Lower leg skin (tissue), 3 donors: ENCODE results near the gene HLA-F.

ENCODE experiments used
- POLR2A ChIP-seq, 2 donors: fragments of 450-650 bp; IDR thresholded peaks; one replicate each; pipeline ENCODE4 v1.6.1; 2016 to 2017; ENCODE audit warnings: antibody characterized with exemption in 2 of 2, mild to moderate bottlenecking in 1 of 2, moderate library complexity in 1 of 2
- TF ChIP-seq, protein P1 (sequence below), 3 donors: fragments of 450-650 bp; IDR thresholded peaks; one replicate each; pipeline ENCODE4 v1.5.1; 2016; ENCODE audit warnings: antibody characterized with exemption in 3 of 3, mild to moderate bottlenecking in 3 of 3, moderate library complexity in 2 of 3

GRCh38 chr6:29710281-29710941, 12.8 kb upstream of the HLA-F start:
- TF ChIP-seq POLR2A (IDR thresholded peaks at IDR 0.05): no peak
- TF ChIP-seq, protein P1, sequence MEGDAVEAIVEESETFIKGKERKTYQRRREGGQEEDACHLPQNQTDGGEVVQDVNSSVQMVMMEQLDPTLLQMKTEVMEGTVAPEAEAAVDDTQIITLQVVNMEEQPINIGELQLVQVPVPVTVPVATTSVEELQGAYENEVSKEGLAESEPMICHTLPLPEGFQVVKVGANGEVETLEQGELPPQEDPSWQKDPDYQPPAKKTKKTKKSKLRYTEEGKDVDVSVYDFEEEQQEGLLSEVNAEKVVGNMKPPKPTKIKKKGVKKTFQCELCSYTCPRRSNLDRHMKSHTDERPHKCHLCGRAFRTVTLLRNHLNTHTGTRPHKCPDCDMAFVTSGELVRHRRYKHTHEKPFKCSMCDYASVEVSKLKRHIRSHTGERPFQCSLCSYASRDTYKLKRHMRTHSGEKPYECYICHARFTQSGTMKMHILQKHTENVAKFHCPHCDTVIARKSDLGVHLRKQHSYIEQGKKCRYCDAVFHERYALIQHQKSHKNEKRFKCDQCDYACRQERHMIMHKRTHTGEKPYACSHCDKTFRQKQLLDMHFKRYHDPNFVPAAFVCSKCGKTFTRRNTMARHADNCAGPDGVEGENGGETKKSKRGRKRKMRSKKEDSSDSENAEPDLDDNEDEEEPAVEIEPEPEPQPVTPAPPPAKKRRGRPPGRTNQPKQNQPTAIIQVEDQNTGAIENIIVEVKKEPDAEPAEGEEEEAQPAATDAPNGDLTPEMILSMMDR (IDR thresholded peaks at IDR 0.05): no peak
